MM.1S (cell line): ENCODE results near the gene TSPAN8.

ENCODE experiments used
- CTCF ChIP-seq: fragments of 300-600 bp; sonication (generic); IDR thresholded peaks from 2 replicates; pipeline ENCODE4 v1.5.1; 2016; ENCODE audit warnings: antibody characterized with exemption, low read length, mixed read lengths
- EZH2 ChIP-seq: fragments of 300-600 bp; sonication (generic); optimal IDR thresholded peaks from 2 replicates; pipeline ENCODE3; 2017; ENCODE audit warnings: low read depth, mild to moderate bottlenecking, antibody characterized with exemption, low read length, mixed read lengths
- EZH2phosphoT487 ChIP-seq: fragments of 300-600 bp; sonication (generic); IDR thresholded peaks from 2 replicates; pipeline ENCODE4 v1.6.1; 2018; ENCODE audit warnings: antibody characterized with exemption, low read length

- TF ChIP-seq CTCF (no peak), EZH2 (no peak), EZH2phosphoT487 (no peak)
Observed at GRCh38 chr12:71174825-71175224, 17.0 kb upstream of the TSPAN8 start.
